ENCODE data around the gene CALHM6. TPM values are rescaled to one million over a fixed set of nuclear protein-coding genes. Genes with fewer than 3 reads are reported as not detected.

CALHM6 gene
- total RNA-seq, 1 experiment from 2014 or later, result 0.44 TPM

DNA sequence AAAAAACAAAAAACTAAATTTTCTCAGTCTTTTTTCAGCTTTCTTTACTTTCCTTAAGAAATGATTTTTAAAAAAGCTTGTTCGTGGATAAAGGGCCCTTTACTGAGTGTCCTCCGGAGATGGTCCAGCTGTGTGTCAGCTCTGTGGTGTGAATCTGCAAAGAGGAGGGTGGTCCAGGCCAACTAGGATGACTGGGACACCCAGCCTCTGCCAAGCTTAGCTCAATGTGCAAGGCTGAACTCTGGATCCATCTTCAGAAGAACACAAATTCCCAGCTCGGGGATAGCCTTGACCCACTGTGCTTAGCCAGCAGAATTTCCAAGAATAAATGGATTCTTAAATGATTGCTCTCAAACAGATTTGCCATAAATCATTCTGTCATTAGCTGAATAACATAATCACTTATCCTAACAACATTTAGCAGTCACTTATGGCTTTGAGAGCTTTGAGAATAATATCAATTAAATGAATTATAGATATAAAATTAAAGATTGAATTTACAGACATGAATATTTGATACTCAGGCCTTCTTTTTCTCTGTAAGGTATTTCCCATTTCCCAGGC is 36.0 kb downstream of the CALHM6 start:
- Mint-ChIP-seq H3K9me3 (peaks cover 15% of the 10 kb centered on the region), H3K27me3 (ENCODE audit: low read depth) (no peaks in the 10 kb centered on the region), H3K27ac (no peak overlapping the region), H3K36me3 (peaks cover 6% of the 10 kb centered on the region), H3K4me3 (no peak overlapping the region), H3K4me1 (peaks cover 10% of the 10 kb centered on the region)
- ATAC-seq (no peak), DNase-seq (ENCODE audit: low spot score) (no peak)
- ChIA-PET CTCF (interaction anchor here (1.4 to 2.7 kb wide), 3 partner anchors 15 to 228 kb away, joined by 4 to 16 read pairs (median 8); partner anchors contain the start of gene CALHM5), POLR2A (no interaction called here)
- TF ChIP-seq ZNF121 (CRISPR knock-in tag; IDR thresholded peaks at IDR 0.05) (no peak), NFE2L1 (CRISPR knock-in tag; IDR thresholded peaks at IDR 0.05) (no peak), ZNF416 (CRISPR knock-in tag; IDR thresholded peaks at IDR 0.05) (no peak), ZNF219 (CRISPR knock-in tag; IDR thresholded peaks at IDR 0.05; ENCODE audit: borderline replicate concordance) (no peak), FOXJ3 (CRISPR knock-in tag; IDR thresholded peaks at IDR 0.05; ENCODE audit: borderline replicate concordance) (no peak), MXD4 (CRISPR knock-in tag; IDR thresholded peaks at IDR 0.05; ENCODE audit: borderline replicate concordance) (no peak), GTF2I (CRISPR knock-in tag; conservative IDR thresholded peaks at IDR 0.05) (no peak)
- TF ChIP-seq, protein P1, sequence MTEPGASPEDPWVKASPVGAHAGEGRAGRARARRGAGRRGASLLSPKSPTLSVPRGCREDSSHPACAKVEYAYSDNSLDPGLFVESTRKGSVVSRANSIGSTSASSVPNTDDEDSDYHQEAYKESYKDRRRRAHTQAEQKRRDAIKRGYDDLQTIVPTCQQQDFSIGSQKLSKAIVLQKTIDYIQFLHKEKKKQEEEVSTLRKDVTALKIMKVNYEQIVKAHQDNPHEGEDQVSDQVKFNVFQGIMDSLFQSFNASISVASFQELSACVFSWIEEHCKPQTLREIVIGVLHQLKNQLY (CRISPR knock-in tag; IDR thresholded peaks at IDR 0.05), result no peak
- TF ChIP-seq, protein P2, sequence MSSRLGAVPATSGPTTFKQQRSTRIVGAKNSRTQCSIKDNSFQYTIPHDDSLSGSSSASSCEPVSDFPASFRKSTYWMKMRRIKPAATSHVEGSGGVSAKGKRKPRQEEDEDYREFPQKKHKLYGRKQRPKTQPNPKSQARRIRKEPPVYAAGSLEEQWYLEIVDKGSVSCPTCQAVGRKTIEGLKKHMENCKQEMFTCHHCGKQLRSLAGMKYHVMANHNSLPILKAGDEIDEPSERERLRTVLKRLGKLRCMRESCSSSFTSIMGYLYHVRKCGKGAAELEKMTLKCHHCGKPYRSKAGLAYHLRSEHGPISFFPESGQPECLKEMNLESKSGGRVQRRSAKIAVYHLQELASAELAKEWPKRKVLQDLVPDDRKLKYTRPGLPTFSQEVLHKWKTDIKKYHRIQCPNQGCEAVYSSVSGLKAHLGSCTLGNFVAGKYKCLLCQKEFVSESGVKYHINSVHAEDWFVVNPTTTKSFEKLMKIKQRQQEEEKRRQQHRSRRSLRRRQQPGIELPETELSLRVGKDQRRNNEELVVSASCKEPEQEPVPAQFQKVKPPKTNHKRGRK (CRISPR knock-in tag; IDR thresholded peaks at IDR 0.05; ENCODE audit: borderline replicate concordance), result no peak
- TF ChIP-seq, protein P3, sequence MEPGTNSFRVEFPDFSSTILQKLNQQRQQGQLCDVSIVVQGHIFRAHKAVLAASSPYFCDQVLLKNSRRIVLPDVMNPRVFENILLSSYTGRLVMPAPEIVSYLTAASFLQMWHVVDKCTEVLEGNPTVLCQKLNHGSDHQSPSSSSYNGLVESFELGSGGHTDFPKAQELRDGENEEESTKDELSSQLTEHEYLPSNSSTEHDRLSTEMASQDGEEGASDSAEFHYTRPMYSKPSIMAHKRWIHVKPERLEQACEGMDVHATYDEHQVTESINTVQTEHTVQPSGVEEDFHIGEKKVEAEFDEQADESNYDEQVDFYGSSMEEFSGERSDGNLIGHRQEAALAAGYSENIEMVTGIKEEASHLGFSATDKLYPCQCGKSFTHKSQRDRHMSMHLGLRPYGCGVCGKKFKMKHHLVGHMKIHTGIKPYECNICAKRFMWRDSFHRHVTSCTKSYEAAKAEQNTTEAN (CRISPR knock-in tag; IDR thresholded peaks at IDR 0.05), result no peak
- TF ChIP-seq, protein P4, sequence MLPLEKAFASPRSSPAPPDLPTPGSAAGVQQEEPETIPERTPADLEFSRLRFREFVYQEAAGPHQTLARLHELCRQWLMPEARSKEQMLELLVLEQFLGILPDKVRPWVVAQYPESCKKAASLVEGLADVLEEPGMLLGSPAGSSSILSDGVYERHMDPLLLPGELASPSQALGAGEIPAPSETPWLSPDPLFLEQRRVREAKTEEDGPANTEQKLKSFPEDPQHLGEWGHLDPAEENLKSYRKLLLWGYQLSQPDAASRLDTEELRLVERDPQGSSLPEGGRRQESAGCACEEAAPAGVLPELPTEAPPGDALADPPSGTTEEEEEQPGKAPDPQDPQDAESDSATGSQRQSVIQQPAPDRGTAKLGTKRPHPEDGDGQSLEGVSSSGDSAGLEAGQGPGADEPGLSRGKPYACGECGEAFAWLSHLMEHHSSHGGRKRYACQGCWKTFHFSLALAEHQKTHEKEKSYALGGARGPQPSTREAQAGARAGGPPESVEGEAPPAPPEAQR (CRISPR knock-in tag; IDR thresholded peaks at IDR 0.05), result no peak

DNA sequence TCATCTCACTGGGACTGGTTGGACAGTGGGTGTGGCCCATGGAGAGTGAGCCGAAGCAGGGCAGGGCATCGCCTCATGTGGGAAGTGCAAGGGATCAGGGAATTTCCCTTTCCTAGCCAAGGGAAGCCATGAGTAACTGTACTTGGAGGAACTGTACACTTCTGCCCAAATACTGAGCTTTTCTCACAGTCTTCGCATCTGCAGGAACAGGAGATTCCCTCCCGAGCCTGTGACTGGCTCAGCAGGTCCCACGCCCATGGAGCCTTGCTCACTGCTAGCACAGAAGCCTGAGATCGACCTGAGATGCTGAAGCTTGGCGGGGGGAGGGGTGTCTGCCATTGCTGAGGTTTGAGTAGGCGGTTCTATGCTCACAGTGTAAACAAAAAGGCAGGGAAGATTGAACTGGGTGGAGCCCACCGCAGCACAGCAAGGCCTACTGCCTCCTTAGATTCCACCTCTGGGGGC is 39.8 kb downstream of the CALHM6 start:
- Mint-ChIP-seq H3K4me1 (peaks cover 7% of the 10 kb centered on the region), H3K9me3 (peaks cover 35% of the 10 kb centered on the region), H3K4me3 (no peak overlapping the region), H3K36me3 (peaks cover 9% of the 10 kb centered on the region), H3K27me3 (ENCODE audit: low read depth) (peaks cover 6% of the 10 kb centered on the region), H3K27ac (no peak overlapping the region)
- ChIA-PET CTCF (interaction anchor here (0.7 to 2.6 kb wide), 4 partner anchors 11 to 233 kb away, joined by 3 to 12 read pairs (median 3); partner anchors contain the start of gene CALHM5), POLR2A (no interaction called here)
- ATAC-seq (peak; percentile 71), DNase-seq (ENCODE audit: low spot score) (peak; percentile 20)
- TF ChIP-seq, protein P5, sequence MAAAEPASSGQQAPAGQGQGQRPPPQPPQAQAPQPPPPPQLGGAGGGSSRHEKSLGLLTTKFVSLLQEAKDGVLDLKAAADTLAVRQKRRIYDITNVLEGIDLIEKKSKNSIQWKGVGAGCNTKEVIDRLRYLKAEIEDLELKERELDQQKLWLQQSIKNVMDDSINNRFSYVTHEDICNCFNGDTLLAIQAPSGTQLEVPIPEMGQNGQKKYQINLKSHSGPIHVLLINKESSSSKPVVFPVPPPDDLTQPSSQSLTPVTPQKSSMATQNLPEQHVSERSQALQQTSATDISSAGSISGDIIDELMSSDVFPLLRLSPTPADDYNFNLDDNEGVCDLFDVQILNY (CRISPR knock-in tag; IDR thresholded peaks at IDR 0.05), result no peak
- TF ChIP-seq TEAD1 (CRISPR knock-in tag; IDR thresholded peaks at IDR 0.05) (no peak), ZNF232 (CRISPR knock-in tag; IDR thresholded peaks at IDR 0.05) (no peak), NFATC4 (CRISPR knock-in tag; IDR thresholded peaks at IDR 0.05) (no peak), ZNF138 (CRISPR knock-in tag; conservative IDR thresholded peaks at IDR 0.05) (no peak), GRHL2 (CRISPR knock-in tag; IDR thresholded peaks at IDR 0.05; ENCODE audit: insufficient replicate concordance, severe bottlenecking) (no peak), HMGA2 (CRISPR knock-in tag; IDR thresholded peaks at IDR 0.05) (no peak), GABPB1 (CRISPR knock-in tag; IDR thresholded peaks at IDR 0.05) (no peak), NFYB (CRISPR knock-in tag; conservative IDR thresholded peaks at IDR 0.05; ENCODE audit: low read depth) (no peak)
- TF ChIP-seq, protein P6, sequence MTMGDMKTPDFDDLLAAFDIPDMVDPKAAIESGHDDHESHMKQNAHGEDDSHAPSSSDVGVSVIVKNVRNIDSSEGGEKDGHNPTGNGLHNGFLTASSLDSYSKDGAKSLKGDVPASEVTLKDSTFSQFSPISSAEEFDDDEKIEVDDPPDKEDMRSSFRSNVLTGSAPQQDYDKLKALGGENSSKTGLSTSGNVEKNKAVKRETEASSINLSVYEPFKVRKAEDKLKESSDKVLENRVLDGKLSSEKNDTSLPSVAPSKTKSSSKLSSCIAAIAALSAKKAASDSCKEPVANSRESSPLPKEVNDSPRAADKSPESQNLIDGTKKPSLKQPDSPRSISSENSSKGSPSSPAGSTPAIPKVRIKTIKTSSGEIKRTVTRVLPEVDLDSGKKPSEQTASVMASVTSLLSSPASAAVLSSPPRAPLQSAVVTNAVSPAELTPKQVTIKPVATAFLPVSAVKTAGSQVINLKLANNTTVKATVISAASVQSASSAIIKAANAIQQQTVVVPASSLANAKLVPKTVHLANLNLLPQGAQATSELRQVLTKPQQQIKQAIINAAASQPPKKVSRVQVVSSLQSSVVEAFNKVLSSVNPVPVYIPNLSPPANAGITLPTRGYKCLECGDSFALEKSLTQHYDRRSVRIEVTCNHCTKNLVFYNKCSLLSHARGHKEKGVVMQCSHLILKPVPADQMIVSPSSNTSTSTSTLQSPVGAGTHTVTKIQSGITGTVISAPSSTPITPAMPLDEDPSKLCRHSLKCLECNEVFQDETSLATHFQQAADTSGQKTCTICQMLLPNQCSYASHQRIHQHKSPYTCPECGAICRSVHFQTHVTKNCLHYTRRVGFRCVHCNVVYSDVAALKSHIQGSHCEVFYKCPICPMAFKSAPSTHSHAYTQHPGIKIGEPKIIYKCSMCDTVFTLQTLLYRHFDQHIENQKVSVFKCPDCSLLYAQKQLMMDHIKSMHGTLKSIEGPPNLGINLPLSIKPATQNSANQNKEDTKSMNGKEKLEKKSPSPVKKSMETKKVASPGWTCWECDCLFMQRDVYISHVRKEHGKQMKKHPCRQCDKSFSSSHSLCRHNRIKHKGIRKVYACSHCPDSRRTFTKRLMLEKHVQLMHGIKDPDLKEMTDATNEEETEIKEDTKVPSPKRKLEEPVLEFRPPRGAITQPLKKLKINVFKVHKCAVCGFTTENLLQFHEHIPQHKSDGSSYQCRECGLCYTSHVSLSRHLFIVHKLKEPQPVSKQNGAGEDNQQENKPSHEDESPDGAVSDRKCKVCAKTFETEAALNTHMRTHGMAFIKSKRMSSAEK (CRISPR knock-in tag; IDR thresholded peaks at IDR 0.05; ENCODE audit: borderline replicate concordance), result no peak
